Astrocyte of the cerebellum (primary cell): Measurements from ENCODE around the gene THRB.
"Not testable (repeated sequence)": the region's sequence is repeated elsewhere in the genome, so short reads cannot be mapped to it uniquely, and the experiment has no call there.

ENCODE experiments used
- DNase-seq: peaks from one replicate; pipeline ENCODE4 v3.0.0-alpha.2; 2011; ENCODE audit warnings: low read depth
- H3K4me3 ChIP-seq: 2 replicates; pipeline ENCODE4 v1.5.1; 2011; ENCODE audit warnings: mild to moderate bottlenecking, low read depth, low read length, moderate library complexity
- in situ Hi-C: cut with HindIII; loops from 2 replicates; pipeline ENCODE4 v1.10.0; 2017; ENCODE audit warnings: low sequenced_read_pairs
- TF ChIP-seq, protein P1 (sequence below): IDR thresholded peaks from 2 replicates; pipeline ENCODE4 v1.5.1; 2012; ENCODE audit warnings: low read length, low read depth, moderate library complexity, mild to moderate bottlenecking; ENCODE audit errors: missing control alignments

Gene THRB

GRCh38 chr3:24400015-24400414, 94.6 kb downstream of the THRB start:
- TF ChIP-seq, protein P1, sequence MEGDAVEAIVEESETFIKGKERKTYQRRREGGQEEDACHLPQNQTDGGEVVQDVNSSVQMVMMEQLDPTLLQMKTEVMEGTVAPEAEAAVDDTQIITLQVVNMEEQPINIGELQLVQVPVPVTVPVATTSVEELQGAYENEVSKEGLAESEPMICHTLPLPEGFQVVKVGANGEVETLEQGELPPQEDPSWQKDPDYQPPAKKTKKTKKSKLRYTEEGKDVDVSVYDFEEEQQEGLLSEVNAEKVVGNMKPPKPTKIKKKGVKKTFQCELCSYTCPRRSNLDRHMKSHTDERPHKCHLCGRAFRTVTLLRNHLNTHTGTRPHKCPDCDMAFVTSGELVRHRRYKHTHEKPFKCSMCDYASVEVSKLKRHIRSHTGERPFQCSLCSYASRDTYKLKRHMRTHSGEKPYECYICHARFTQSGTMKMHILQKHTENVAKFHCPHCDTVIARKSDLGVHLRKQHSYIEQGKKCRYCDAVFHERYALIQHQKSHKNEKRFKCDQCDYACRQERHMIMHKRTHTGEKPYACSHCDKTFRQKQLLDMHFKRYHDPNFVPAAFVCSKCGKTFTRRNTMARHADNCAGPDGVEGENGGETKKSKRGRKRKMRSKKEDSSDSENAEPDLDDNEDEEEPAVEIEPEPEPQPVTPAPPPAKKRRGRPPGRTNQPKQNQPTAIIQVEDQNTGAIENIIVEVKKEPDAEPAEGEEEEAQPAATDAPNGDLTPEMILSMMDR = no peak
- H3K4me3 ChIP-seq = no peak overlapping the region
- DNase-seq = no peak
- in situ Hi-C loops = no loop called here

GRCh38 chr3:24399614-24400013, 95.0 kb downstream of the THRB start:
- DNase-seq = no peak
- no peak overlapping the region for H3K4me3 ChIP-seq
- in situ Hi-C loops = no loop called here
- TF ChIP-seq, protein P1 = no peak

DNA sequence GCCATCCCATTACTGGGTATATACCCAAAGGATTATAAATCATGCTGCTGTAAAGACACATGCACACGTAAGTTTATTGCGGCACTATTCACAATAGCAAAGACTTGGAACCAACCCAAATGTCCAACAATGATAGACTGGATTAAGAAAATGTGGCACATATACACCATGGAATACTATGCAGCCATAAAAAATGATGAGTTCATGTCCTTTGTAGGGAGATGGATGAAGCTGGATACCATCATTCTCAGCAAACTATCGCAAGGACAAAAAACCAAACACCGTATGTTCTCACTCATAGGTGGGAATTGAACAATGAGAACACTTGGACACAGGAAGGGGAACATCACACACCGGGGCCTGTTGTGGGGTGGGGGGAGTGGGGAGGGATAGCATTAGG, 95.9 kb downstream of the THRB start:
- in situ Hi-C loops, H3K4me3 ChIP-seq, DNase-seq: not testable (repeated sequence)

DNA sequence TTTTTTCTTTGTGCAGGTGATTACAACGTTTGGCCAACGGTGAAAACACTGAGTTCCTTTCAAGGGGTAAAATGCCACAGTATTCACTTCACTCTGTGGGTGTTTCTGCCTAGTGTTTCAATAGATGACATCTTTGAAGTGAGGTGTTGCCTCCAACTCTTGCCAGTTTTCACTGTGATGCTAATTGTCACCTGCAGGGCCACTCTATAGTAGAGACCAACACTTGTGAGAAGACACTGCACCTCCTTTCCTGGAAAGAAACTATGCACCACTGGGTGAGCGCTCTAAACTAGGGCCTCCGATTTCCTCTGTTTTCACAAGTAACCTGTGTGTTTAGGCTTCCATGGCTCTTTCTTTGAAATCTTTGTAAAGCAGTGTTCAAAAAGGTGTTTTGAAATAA, 98.3 kb downstream of the THRB start:
- no peak overlapping the region for H3K4me3 ChIP-seq
- DNase-seq = no peak
- TF ChIP-seq, protein P1 = no peak
- in situ Hi-C loops = no loop called here

- no peak for DNase-seq
- in situ Hi-C loops = no loop called here
- TF ChIP-seq, protein P1 = no peak
- H3K4me3 ChIP-seq = no peak overlapping the region
Observed at GRCh38 chr3:24394754-24395153, 99.9 kb downstream of the THRB start.

GRCh38 chr3:24393316-24393715, 101.3 kb downstream of the THRB start:
- no peak overlapping the region for H3K4me3 ChIP-seq
- TF ChIP-seq, protein P1 = no peak
- in situ Hi-C loops = no loop called here
- no peak for DNase-seq

DNA sequence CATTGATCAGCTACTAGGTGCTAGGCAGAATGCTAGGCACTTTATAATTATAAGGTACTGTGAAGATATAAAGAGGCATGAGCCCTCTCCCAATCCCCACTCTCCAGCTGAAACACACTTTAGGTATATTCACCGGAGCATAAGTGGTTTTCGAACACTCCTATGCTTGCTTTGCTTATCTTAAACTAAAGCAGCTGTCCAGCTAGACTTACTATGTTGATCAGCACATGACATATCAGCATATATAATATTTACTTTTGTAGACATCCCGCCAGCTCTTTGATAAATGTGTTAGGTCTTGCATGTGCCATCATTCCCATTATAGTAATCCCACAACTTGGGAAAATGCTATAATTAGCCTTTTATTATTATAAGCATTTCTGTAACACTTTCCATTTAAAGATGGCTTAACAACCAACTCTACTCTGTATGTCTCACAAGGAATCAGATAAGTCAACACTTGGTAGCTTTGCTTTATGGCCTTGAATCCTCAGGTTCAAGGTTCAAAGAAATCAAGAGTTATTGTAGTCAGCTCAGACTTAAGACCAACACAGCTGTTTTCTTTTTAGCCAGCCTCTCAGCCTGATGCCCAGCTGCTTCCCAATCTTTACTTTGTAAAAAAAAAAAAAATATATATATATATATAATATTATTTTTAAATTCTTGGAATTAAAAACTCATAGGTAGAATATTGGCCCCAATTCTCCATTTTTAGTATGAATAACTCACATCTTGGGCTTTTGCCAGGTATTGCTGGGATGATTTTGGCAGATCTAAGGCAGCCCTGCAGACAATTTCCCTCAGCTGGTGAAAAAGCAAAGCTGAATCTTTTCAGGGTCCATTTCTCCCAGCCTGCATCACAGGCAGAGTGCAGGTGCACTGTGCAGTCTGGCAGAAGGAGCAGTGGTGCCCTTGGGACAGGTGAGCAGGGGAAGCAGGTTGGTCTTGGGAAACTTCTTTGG, 104.2 kb downstream of the THRB start:
- in situ Hi-C loops = no loop called here
- H3K4me3 ChIP-seq = no peak overlapping the region
- no peak for DNase-seq
- TF ChIP-seq, protein P1 = no peak
